ENCODE results near the gene KRT40. TPM values are rescaled to one million over a fixed set of nuclear protein-coding genes. Genes with fewer than 3 reads are reported as not detected.

KRT40 gene
- total RNA-seq, 4 donors from 2014 or later: not detected

- no peaks in the 10 kb centered on the region for H3K36me3 ChIP-seq
- H3K27ac ChIP-seq: no peak overlapping the region
- no peaks in the 10 kb centered on the region for H3K27me3 ChIP-seq
- H3K4me1 ChIP-seq: peaks cover 7 to 8% of the 10 kb centered on the region in 2 donors
- no peak for DNase-seq
- in situ Hi-C loops (cut with MboI; ENCODE audit: low sequenced_read_pairs in 4 of 4): no loop called here
- ATAC-seq: no peak
- TF ChIP-seq, protein P1, sequence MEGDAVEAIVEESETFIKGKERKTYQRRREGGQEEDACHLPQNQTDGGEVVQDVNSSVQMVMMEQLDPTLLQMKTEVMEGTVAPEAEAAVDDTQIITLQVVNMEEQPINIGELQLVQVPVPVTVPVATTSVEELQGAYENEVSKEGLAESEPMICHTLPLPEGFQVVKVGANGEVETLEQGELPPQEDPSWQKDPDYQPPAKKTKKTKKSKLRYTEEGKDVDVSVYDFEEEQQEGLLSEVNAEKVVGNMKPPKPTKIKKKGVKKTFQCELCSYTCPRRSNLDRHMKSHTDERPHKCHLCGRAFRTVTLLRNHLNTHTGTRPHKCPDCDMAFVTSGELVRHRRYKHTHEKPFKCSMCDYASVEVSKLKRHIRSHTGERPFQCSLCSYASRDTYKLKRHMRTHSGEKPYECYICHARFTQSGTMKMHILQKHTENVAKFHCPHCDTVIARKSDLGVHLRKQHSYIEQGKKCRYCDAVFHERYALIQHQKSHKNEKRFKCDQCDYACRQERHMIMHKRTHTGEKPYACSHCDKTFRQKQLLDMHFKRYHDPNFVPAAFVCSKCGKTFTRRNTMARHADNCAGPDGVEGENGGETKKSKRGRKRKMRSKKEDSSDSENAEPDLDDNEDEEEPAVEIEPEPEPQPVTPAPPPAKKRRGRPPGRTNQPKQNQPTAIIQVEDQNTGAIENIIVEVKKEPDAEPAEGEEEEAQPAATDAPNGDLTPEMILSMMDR (IDR thresholded peaks at IDR 0.05 in 4 of 5, conservative IDR thresholded peaks at IDR 0.05 in 1 of 5): no peak
- TF ChIP-seq POLR2A (IDR thresholded peaks at IDR 0.05): no peak
- no peak overlapping the region for H3K4me3 ChIP-seq
- no peaks in the 10 kb centered on the region for H3K9me3 ChIP-seq
- intact Hi-C loops (cut with DNase I; ENCODE audit: low total_unique reads): no loop called here
Observed at GRCh38 chr17:41009936-41010335, 25.8 kb upstream of the KRT40 start.

GRCh38 chr17:41009301-41009760 is 25.2 kb upstream of the KRT40 start:
- Histone ChIP-seq H3K27ac (no peak overlapping the region), H3K27me3 (no peaks in the 10 kb centered on the region), H3K36me3 (no peaks in the 10 kb centered on the region), H3K4me1 (peaks cover 7 to 8% of the 10 kb centered on the region in 2 donors), H3K4me3 (no peak overlapping the region), H3K9me3 (no peaks in the 10 kb centered on the region)
- in situ Hi-C loops (cut with MboI; ENCODE audit: low sequenced_read_pairs in 4 of 4): no loop called here
- ATAC-seq (no peak), DNase-seq (no peak)
- intact Hi-C loops (cut with DNase I; ENCODE audit: low total_unique reads): no loop called here
- TF ChIP-seq, protein P1 (IDR thresholded peaks at IDR 0.05 in 4 of 5, conservative IDR thresholded peaks at IDR 0.05 in 1 of 5): no peak
- TF ChIP-seq POLR2A (IDR thresholded peaks at IDR 0.05): no peak

GRCh38 chr17:41008811-41009210 is 24.7 kb upstream of the KRT40 start, which contains the start of gene KRTAP3-1:
Gene KRTAP3-1, minus strand, starts transcription at chr17:41009128. Its CDS starts 54 bp downstream, at chr17:41009074.
- no peak for DNase-seq
- no peak within 1 kb of the TSS for H3K4me3 ChIP-seq
- H3K27ac ChIP-seq: no peak within 1 kb of the TSS
- no peaks in the 10 kb centered on the region for H3K9me3 ChIP-seq
- H3K4me1 ChIP-seq: peaks cover 7 to 8% of the 10 kb centered on the region in 2 donors
- no peak for ATAC-seq
- intact Hi-C loops (cut with DNase I; ENCODE audit: low total_unique reads): no loop called here
- in situ Hi-C loops (cut with MboI; ENCODE audit: low sequenced_read_pairs in 4 of 4): no loop called here
- H3K36me3 ChIP-seq: no peaks in the 10 kb centered on the region
- TF ChIP-seq, protein P1 (IDR thresholded peaks at IDR 0.05 in 4 of 5, conservative IDR thresholded peaks at IDR 0.05 in 1 of 5): no peak
- no peak for TF ChIP-seq POLR2A (IDR thresholded peaks at IDR 0.05)
- H3K27me3 ChIP-seq: no peaks in the 10 kb centered on the region

GRCh38 chr17:41004397-41004796 is 20.3 kb upstream of the KRT40 start:
- in situ Hi-C loops (cut with MboI; ENCODE audit: low sequenced_read_pairs in 4 of 4): no loop called here
- intact Hi-C loops (cut with DNase I; ENCODE audit: low total_unique reads): no loop called here
- ATAC-seq (no peak), DNase-seq (no peak)
- H3K4me3 ChIP-seq: no peak overlapping the region
- no peaks in the 10 kb centered on the region for H3K9me3 ChIP-seq
- H3K4me1 ChIP-seq: no peaks in the 10 kb centered on the region
- no peaks in the 10 kb centered on the region for H3K36me3 ChIP-seq
- no peak overlapping the region for H3K27ac ChIP-seq
- peaks cover 0 to 8% (median 0%) of the 10 kb centered on the region in 3 donors for H3K27me3 ChIP-seq
- TF ChIP-seq, protein P1 (IDR thresholded peaks at IDR 0.05 in 4 of 5, conservative IDR thresholded peaks at IDR 0.05 in 1 of 5): no peak
- no peak for TF ChIP-seq POLR2A (IDR thresholded peaks at IDR 0.05)

DNA sequence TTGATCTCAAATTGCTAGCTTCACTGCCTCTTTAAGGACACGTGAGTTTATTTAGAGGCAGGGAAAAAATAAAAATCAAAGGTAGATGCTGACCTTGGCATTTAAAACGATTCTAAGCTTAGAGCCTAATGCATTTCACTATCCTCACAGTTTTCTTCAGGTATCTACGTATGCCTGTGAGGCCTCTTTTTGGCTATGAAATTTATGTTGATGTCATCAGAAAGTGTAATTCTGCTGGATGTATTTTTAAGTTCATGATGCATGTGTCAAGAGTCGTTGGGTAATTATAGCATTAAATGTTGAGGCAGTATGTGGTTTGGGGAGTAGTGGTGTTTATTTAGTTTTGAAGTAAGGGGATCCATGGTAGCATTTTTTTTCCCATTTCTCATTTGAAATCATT is 19.8 kb upstream of the KRT40 start:
- intact Hi-C loops (cut with DNase I; ENCODE audit: low total_unique reads): no loop called here
- ATAC-seq: no peak
- no peak for TF ChIP-seq POLR2A (IDR thresholded peaks at IDR 0.05)
- TF ChIP-seq, protein P1 (IDR thresholded peaks at IDR 0.05 in 4 of 5, conservative IDR thresholded peaks at IDR 0.05 in 1 of 5): no peak

More for the DNA sequence above, 19.8 kb upstream of the KRT40 start:
- no peaks in the 10 kb centered on the region for H3K4me1 ChIP-seq
- peaks cover 0 to 8% (median 0%) of the 10 kb centered on the region in 3 donors for H3K27me3 ChIP-seq
- H3K36me3 ChIP-seq: no peaks in the 10 kb centered on the region
- DNase-seq: no peak
- H3K4me3 ChIP-seq: no peak overlapping the region
- no peak overlapping the region for H3K27ac ChIP-seq
- no peaks in the 10 kb centered on the region for H3K9me3 ChIP-seq
- in situ Hi-C loops (cut with MboI; ENCODE audit: low sequenced_read_pairs in 4 of 4): no loop called here

Data from gastrocnemius medialis (tissue), 4 donors.